Hepatocyte (in vitro differentiated cells): ENCODE results near the gene FAM156B. TPM values are rescaled to one million over a fixed set of nuclear protein-coding genes. Genes with fewer than 3 reads are reported as not detected.
"Not testable (repeated sequence)": the region's sequence is repeated elsewhere in the genome, so short reads cannot be mapped to it uniquely, and the experiment has no call there.

ENCODE experiments used
- DNase-seq: peaks from one replicate; pipeline ENCODE4 v3.0.0-alpha.2; 2016; ENCODE audit warnings: low spot score
- H2AFZ ChIP-seq: fragments of 200-600 bp; sonication (generic); 2 replicates; pipeline ENCODE4 v1.6.0; 2016; ENCODE audit warnings: antibody characterized with exemption, mild to moderate bottlenecking
- H3K27ac ChIP-seq: fragments of 200-600 bp; sonication (generic); 2 replicates; pipeline ENCODE4 v1.5.1; 2016; ENCODE audit warnings: mild to moderate bottlenecking
- H3K27me3 ChIP-seq: fragments of 200-600 bp; sonication (generic); 2 replicates; pipeline ENCODE4 v1.6.1; 2016
- H3K36me3 ChIP-seq: fragments of 200-600 bp; sonication (generic); replicated peaks from 2 replicates; pipeline ENCODE4 v1.5.1; 2016; ENCODE audit warnings: low read depth; ENCODE audit not compliant: insufficient read depth
- H3K4me1 ChIP-seq: fragments of 200-600 bp; sonication (generic); 2 replicates; pipeline ENCODE4 v1.5.1; 2016; ENCODE audit warnings: mild to moderate bottlenecking, moderate library complexity; ENCODE audit not compliant: insufficient read depth
- H3K4me2 ChIP-seq: fragments of 200-600 bp; sonication (generic); 2 replicates; pipeline ENCODE4 v1.6.0; 2016
- H3K4me3 ChIP-seq: fragments of 200-600 bp; sonication (generic); 2 replicates; pipeline ENCODE4 v1.5.1; 2016; ENCODE audit warnings: mild to moderate bottlenecking
- H3K79me2 ChIP-seq: fragments of 200-600 bp; sonication (generic); 2 replicates; pipeline ENCODE4 v1.6.0; 2017; ENCODE audit warnings: mild to moderate bottlenecking
- H3K9me2 ChIP-seq: fragments of 200-600 bp; sonication (generic); replicated peaks from 2 replicates; pipeline ENCODE4 v1.6.0; 2017; ENCODE audit warnings: mild to moderate bottlenecking; ENCODE audit not compliant: insufficient read depth
- H3K9me3 ChIP-seq: fragments of 200-600 bp; sonication (generic); 2 replicates; pipeline ENCODE4 v1.5.1; 2016; ENCODE audit warnings: low read depth, mild to moderate bottlenecking
- H4K20me1 ChIP-seq: fragments of 200-600 bp; sonication (generic); 2 replicates; pipeline ENCODE4 v1.6.0; 2016; ENCODE audit warnings: mild to moderate bottlenecking; ENCODE audit not compliant: insufficient read depth, poor library complexity, severe bottlenecking
- whole genome bisulfite sequencing: methylation state at CpG from one replicate; pipeline ENCODE4 v1.1.6; 2016; ENCODE audit warnings: low lambda C conversion rate; ENCODE audit errors: missing lambda C conversion rate; 5-methylcytosine and 5-hydroxymethylcytosine counted together
- polyA plus RNA-seq: library from polyadenylated mRNA; unstranded; fragments of >200 nt; fragmentation: Nextera tagmentation; extraction: Ambion mirVana; gene quantifications from 2 replicates; pipeline ENCODE4 v1.2.1, GENCODE V29; 2016
- total RNA-seq: library from RNA; depleted of rRNA; stranded (reverse); fragments of >200 nt; gene quantifications from 2 replicates; pipeline ENCODE4 v1.2.3, GENCODE V29; 2014

Gene FAM156B
- total and polyA plus RNA-seq, 2 experiments from 2014 or later, result 20.1 to 25.6 TPM

- not testable (repeated sequence) for H2AFZ ChIP-seq, DNase-seq, H3K4me3 ChIP-seq, H3K4me1 ChIP-seq, H3K36me3 ChIP-seq, H3K79me2 ChIP-seq, H3K27me3 ChIP-seq, H3K9me3 ChIP-seq, H3K4me2 ChIP-seq, H4K20me1 ChIP-seq, H3K9me2 ChIP-seq, H3K27ac ChIP-seq
- no CpG with 5 or more reads among the region's 10 CpGs for WGBS
These were observed 52.8 kb downstream of the FAM156B start for GRCh38 chrX:52949884-52950283.

Other genes starting within 250 kb of the FAM156B start
- not detected in 2 replicates for gene SSX7, start 242.4 kb upstream of the FAM156B start, total RNA-seq
- not detected in 2 replicates for gene SSX7, start 242.4 kb upstream of the FAM156B start, polyA plus RNA-seq
- not detected in 2 replicates for gene SSX2, start 190.2 kb upstream of the FAM156B start, total RNA-seq
- gene SSX2, start 190.2 kb upstream of the FAM156B start, polyA plus RNA-seq, result not detected in 2 replicates
- gene SSX2B, start 146.1 kb upstream of the FAM156B start, total RNA-seq, result not detected in 2 replicates
- not detected in 2 replicates for gene SSX2B, start 146.1 kb upstream of the FAM156B start, polyA plus RNA-seq
- gene SPANXN5, start 99.9 kb upstream of the FAM156B start, total RNA-seq, result not detected in 2 replicates
- not detected in 2 replicates for gene SPANXN5, start 99.9 kb upstream of the FAM156B start, polyA plus RNA-seq
- gene XAGE5, start 86.0 kb upstream of the FAM156B start, total RNA-seq, result not detected in 2 replicates
- gene XAGE5, start 86.0 kb upstream of the FAM156B start, polyA plus RNA-seq, result not detected in 2 replicates
- gene XAGE3, start 29.2 kb upstream of the FAM156B start, total RNA-seq, result not detected in 2 replicates
- gene XAGE3, start 29.2 kb upstream of the FAM156B start, polyA plus RNA-seq, result 0.34 TPM in 1 of 2 replicates, not detected in the other
- 10.8 and 16.9 TPM in 2 replicates for gene FAM156A, start 61.2 kb downstream of the FAM156B start, total RNA-seq
- gene FAM156A, start 61.2 kb downstream of the FAM156B start, polyA plus RNA-seq, result 26.6 and 43.1 TPM in 2 replicates
- 2.2 and 3.4 TPM in 2 replicates for gene GPR173, start 151.5 kb downstream of the FAM156B start, total RNA-seq
- 1.2 TPM in 2 replicates for gene GPR173, start 151.5 kb downstream of the FAM156B start, polyA plus RNA-seq
- gene TSPYL2, start 185.0 kb downstream of the FAM156B start, total RNA-seq, result 33.5 and 38.2 TPM in 2 replicates
- gene TSPYL2, start 185.0 kb downstream of the FAM156B start, polyA plus RNA-seq, result 78.6 and 110 TPM in 2 replicates
- 7.1 and 12.5 TPM in 2 replicates for gene KANTR, start 196.8 kb downstream of the FAM156B start, total RNA-seq
- 4.0 and 4.8 TPM in 2 replicates for gene KANTR, start 196.8 kb downstream of the FAM156B start, polyA plus RNA-seq